K562 (cell line): ENCODE data around the gene ERCC6. TPM values are rescaled to one million over a fixed set of nuclear protein-coding genes. Genes with fewer than 3 reads are reported as not detected.
A peak's percentile ranks its signal among the peaks of the same experiment; 100 is the strongest.

Source experiments
- ATAC-seq: fragments of 200-7000 bp; cut with Tn5 transposase; 3 replicates; pipeline ENCODE4 v1.9.1; 2020; ENCODE audit warnings: moderate library complexity
- BruUV-seq: library from RNA; stranded (reverse); fragments of 400-500 nt; replicated peaks from 2 replicates; lab custom pipeline; 2021; lab: Mats Ljungman, UMichigan
- CTCF ChIA-PET: fragments of 300-600 bp; formaldehyde crosslinking; extraction: SDS; loops from one replicate; lab custom pipeline; 2021; ENCODE audit warnings: low intra/inter-chr PET ratio; lab: Yijun Ruan, JAX
- POLR2A ChIA-PET: fragments of 300-600, 350-650 bp; sonication (Branson Sonifier 250); formaldehyde crosslinking; extraction: SDS; loops from one replicate; lab custom pipeline; 2021; ENCODE audit warnings: antibody characterized with exemption, inconsistent platforms; lab: Yijun Ruan, JAX
- DNase-seq, 4 experiments: peaks; one replicate each; pipeline versions ENCODE4 v3.0.0 to v3.0.0-alpha.2; 2011 to 2018; ENCODE audit warnings: low spot score in 3 of 4, mixed read lengths in 3 of 4; ENCODE audit errors: extremely low read depth in 1 of 4
- FAIRE-seq: peaks from 2 replicates; lab custom pipeline; 2011; peaks lifted over from hg19 to GRCh38; lab: Jason Lieb, UNC
- H2AFZ ChIP-seq: 2 replicates; pipeline ENCODE4 v1.6.0; 2011; ENCODE audit warnings: low read depth, low read length, control low read depth, inconsistent platforms
- H3K27ac ChIP-seq: fragments of 200-600 bp; 3 replicates; pipeline ENCODE4 v1.8.0; 2011; ENCODE audit warnings: low read depth, mild to moderate bottlenecking, control low read depth, inconsistent platforms, low read length, moderate library complexity, mixed read lengths; ENCODE audit errors: extremely low read depth
- H3K27me3 ChIP-seq, 2 experiments: fragments of 300-600 bp in 1 of 2; 2 replicates in 1 of 2; 3 replicates in 1 of 2; pipeline versions ENCODE4 v1.6.0 to v1.8.0; 2011; ENCODE audit warnings: inconsistent platforms in 2 of 2, low read length in 2 of 2, mild to moderate bottlenecking in 1 of 2, mixed read lengths in 1 of 2, moderate library complexity in 1 of 2; ENCODE audit not compliant: control insufficient read depth in 2 of 2, insufficient read depth in 2 of 2
- H3K36me3 ChIP-seq: fragments of 300-600 bp; 3 replicates; pipeline ENCODE4 v1.8.0; 2011; ENCODE audit warnings: mild to moderate bottlenecking, low read length, inconsistent platforms; ENCODE audit not compliant: control insufficient read depth, insufficient read depth
- H3K4me1 ChIP-seq, 2 experiments: fragments of 200-600 bp in 1 of 2; replicated peaks in 1 of 2; 2 replicates in 1 of 2; 3 replicates in 1 of 2; pipeline versions ENCODE4 v1.5.1 to v1.8.0; 2011; ENCODE audit warnings: inconsistent platforms in 2 of 2, low read length in 2 of 2, mild to moderate bottlenecking in 1 of 2, mixed read lengths in 1 of 2, moderate library complexity in 1 of 2; ENCODE audit not compliant: control insufficient read depth in 2 of 2, insufficient read depth in 2 of 2
- H3K4me2 ChIP-seq: 2 replicates; pipeline ENCODE4 v1.6.1; 2011; ENCODE audit warnings: low read length, control low read depth, inconsistent platforms, mixed read lengths; ENCODE audit not compliant: insufficient read depth
- H3K4me3 ChIP-seq: fragments of 200-600 bp; sonication (generic), shearing (Covaris generic); 2 replicates; pipeline ENCODE4 v1.5.1; 2016; ENCODE audit warnings: control low read depth, inconsistent platforms
- H3K79me2 ChIP-seq: fragments of 200-600 bp; 3 replicates; pipeline ENCODE4 v1.8.0; 2011; ENCODE audit warnings: low read length, inconsistent platforms; ENCODE audit not compliant: control insufficient read depth, insufficient read depth
- H3K9ac ChIP-seq, 2 experiments: 2 replicates each; pipeline versions ENCODE4 v1.6.0 to v1.6.1; 2011; ENCODE audit warnings: low read depth in 2 of 2, low read length in 2 of 2, control low read depth in 1 of 2, inconsistent platforms in 1 of 2, mild to moderate bottlenecking in 1 of 2, mixed read lengths in 1 of 2; ENCODE audit not compliant: insufficient read depth in 1 of 2
- H3K9me1 ChIP-seq: one replicate; pipeline ENCODE4 v1.6.0; 2011; ENCODE audit warnings: inconsistent platforms, mild to moderate bottlenecking, low read length, moderate library complexity; ENCODE audit not compliant: control insufficient read depth, insufficient read depth
- H3K9me3 ChIP-seq: replicated peaks from 2 replicates; pipeline ENCODE4 v1.5.1; 2011; ENCODE audit warnings: low read depth, low read length, inconsistent platforms; ENCODE audit not compliant: control insufficient read depth, insufficient read depth
- H4K20me1 ChIP-seq: replicated peaks from 2 replicates; pipeline ENCODE4 v1.6.1; 2011; ENCODE audit warnings: low read length, inconsistent platforms, mixed read lengths; ENCODE audit not compliant: control insufficient read depth, insufficient read depth
- GABPB2 ChIP-seq: fragments of 250-450 bp; sonication (Bioruptor Pico); conservative IDR thresholded peaks from 2 replicates; pipeline ENCODE4 v1.5.1; 2021; ENCODE audit warnings: mild to moderate bottlenecking
- PBX2 ChIP-seq, 2 experiments: IDR thresholded peaks in 1 of 2; conservative IDR thresholded peaks in 1 of 2; 2 replicates each; pipeline ENCODE4 v1.6.1; 2016; ENCODE audit warnings: low read depth in 2 of 2, mild to moderate bottlenecking in 1 of 2, missing compliant biosample characterization in 1 of 2, missing genetic modification characterization in 1 of 2, moderate library complexity in 1 of 2
- WGBS: fragments of 100-300 bp; shearing (Covaris generic); methylation state at CpG from one replicate; pipeline ENCODE4 v1.1.6; 2016; ENCODE audit warnings: low coverage, mixed read lengths; ENCODE audit not compliant: insufficient coverage; ENCODE audit errors: missing lambda C conversion rate; 5-methylcytosine and 5-hydroxymethylcytosine counted together
- in situ Hi-C: fragments of 300-500 bp; cut with MboI; formaldehyde crosslinking; loops from 4 replicates; pipeline ENCODE4 v1.15.0; 2018; ENCODE audit warnings: inconsistent platforms, mixed read lengths
- intact Hi-C: fragments of 100-400 bp; cut with micrococcal nuclease; formaldehyde crosslinking; loops from 2 replicates; pipeline ENCODE4 v1.14.2; 2022
- polyA plus RNA-seq, 8 experiments: library from polyadenylated mRNA; depleted of rRNA in 4 of 8; stranded (reverse) in 5 of 8; unstranded in 3 of 8; fragments of >200 nt; fragmentation: Nextera tagmentation in 2 of 8; fragmentation: Illumina TruSeq in 1 of 8; extraction: Ambion mirVana in 2 of 8; extraction: Trizol in 1 of 8; gene quantifications; 2 replicates each; pipeline versions ENCODE4 v1.2.1 to v1.2.3, GENCODE V29; 2011 to 2014; ENCODE audit warnings: inconsistent platforms in 1 of 8, missing spikeins in 1 of 8
- total RNA-seq, 7 experiments: library from RNA; depleted of rRNA in 6 of 7; stranded (reverse); fragments of >200 nt in 6 of 7; fragmentation: Illumina TruSeq in 2 of 7; extraction: Trizol in 2 of 7; gene quantifications; 2 replicates each; pipeline versions ENCODE4 v1.2.1 to v1.2.3, GENCODE V29; 2011 to 2021; ENCODE audit warnings: low replicate concordance in 1 of 7

The ERCC6 gene
- total and polyA plus RNA-seq, 9 of the 15 experiments (the other 6 are each of a cell fraction or from before 2014, with no cell fraction given), result 7.8 to 17.7 (median 11.8) TPM

- in situ Hi-C loops (loop anchor here (25.0 kb wide), 1 partner anchor 658 kb away; no protein-coding TSS in a partner anchor), intact Hi-C loops (no loop called here)
- ATAC-seq (no peak), FAIRE-seq (no peak), DNase-seq (no peak)
- CTCF ChIA-PET, result no interaction called here
- no peaks in the 10 kb centered on the region for H3K9me3 ChIP-seq
- no peaks in the 10 kb centered on the region for H4K20me1 ChIP-seq
- no peak overlapping the region for H2AFZ ChIP-seq
- TF ChIP-seq GABPB2 (no peak), PBX2 (CRISPR knock-in tag; IDR thresholded peaks at IDR 0.05; ENCODE audit: low read depth) (no peak), PBX2 (tag; conservative IDR thresholded peaks at IDR 0.05; ENCODE audit: low read depth) (0 out of 2 replicates have a peak, but pooled peaks have one; percentile 8)
- WGBS, result 0% methylated on average over 2 of the region's 2 CpGs
- no peak overlapping the region for H3K4me2 ChIP-seq
- H3K79me2 ChIP-seq, result no peaks in the 10 kb centered on the region
- H3K27me3 ChIP-seq, result peaks cover 5 to 9% of the 10 kb centered on the region in 2 experiments; a peak in 2 of 5 replicates
- no peaks in the 10 kb centered on the region for H3K36me3 ChIP-seq
- no peak overlapping the region for H3K9ac ChIP-seq
- H3K9me1 ChIP-seq, result no peaks in the 10 kb centered on the region
- POLR2A ChIA-PET, result no interaction called here
- no peak overlapping the region for H3K4me3 ChIP-seq
- no TSS peak for BruUV-seq
- H3K4me1 ChIP-seq, result no peaks in the 10 kb centered on the region
- no peak overlapping the region for H3K27ac ChIP-seq
These were observed 40.7 kb upstream of the ERCC6 start for GRCh38 chr10:49579621-49580020.
